Measurements from ENCODE around the gene LRP6. TPM values are rescaled to one million over a fixed set of nuclear protein-coding genes. Genes with fewer than 3 reads are reported as not detected.
"Not testable (repeated sequence)": the region's sequence is repeated elsewhere in the genome, so short reads cannot be mapped to it uniquely, and the experiment has no call there.

Gene LRP6
- total and polyA plus RNA-seq, 4 donors, result 14.7 to 76.8 (median 23.2) TPM

GRCh38 chr12:12315838-12316237, 49.0 kb upstream of the LRP6 start:
- DNase-seq (ENCODE audit: low spot score), result no peak
- H3K9ac ChIP-seq (ENCODE audit: low read depth in 1 of 2, low read length in 2 of 2), result no peak overlapping the region
- TF ChIP-seq GABPA (IDR thresholded peaks at IDR 0.05 in 1 of 2, conservative IDR thresholded peaks at IDR 0.05 in 1 of 2), result no peak
- no peaks in the 10 kb centered on the region for H3K27me3 ChIP-seq (ENCODE audit: control insufficient read depth in 4 of 4, insufficient read depth in 4 of 4, low read length in 3 of 4)
- H3K36me3 ChIP-seq (ENCODE audit: control insufficient read depth in 4 of 4, insufficient read depth in 3 of 4, low read depth in 1 of 4, low read length in 3 of 4), result no peaks in the 10 kb centered on the region
- H3K4me3 ChIP-seq (ENCODE audit: low read depth in 1 of 3, low read length in 3 of 3), result no peak overlapping the region
- peak overlapping the region; percentile 43 to 47 for H3K27ac ChIP-seq (ENCODE audit: low read depth in 1 of 2, low read length in 2 of 2)
- H3K4me1 ChIP-seq (ENCODE audit: control insufficient read depth in 4 of 4, insufficient read depth in 4 of 4, low read length in 3 of 4), result peaks cover 9 to 48% (median 28%) of the 10 kb centered on the region in 4 donors
- H3K9me3 ChIP-seq (ENCODE audit: control insufficient read depth in 4 of 4, low read length in 3 of 4), result no peaks in the 10 kb centered on the region

GRCh38 chr12:12310695-12311094, 43.9 kb upstream of the LRP6 start:
- H3K9me3 ChIP-seq (ENCODE audit: control insufficient read depth in 4 of 4, low read length in 3 of 4); H3K9ac ChIP-seq (ENCODE audit: low read depth in 1 of 2, low read length in 2 of 2); H3K27me3 ChIP-seq (ENCODE audit: control insufficient read depth in 4 of 4, insufficient read depth in 4 of 4, low read length in 3 of 4); H3K36me3 ChIP-seq (ENCODE audit: control insufficient read depth in 4 of 4, insufficient read depth in 3 of 4, low read depth in 1 of 4, low read length in 3 of 4); H3K4me3 ChIP-seq (ENCODE audit: low read depth in 1 of 3, low read length in 3 of 3); DNase-seq (ENCODE audit: low spot score): not testable (repeated sequence)
- H3K27ac ChIP-seq (ENCODE audit: low read depth in 1 of 2, low read length in 2 of 2), result peak overlapping the region; percentile 81 to 82
- peak; percentile 43 to 48 for TF ChIP-seq HNF4A (conservative IDR thresholded peaks at IDR 0.05)
- peak; percentile 32 for TF ChIP-seq SP1 (IDR thresholded peaks at IDR 0.05)
- TF ChIP-seq RXRA (IDR thresholded peaks at IDR 0.05), result peak; percentile 36 to 69
- WGBS, result 58% methylated on average over 10 of the region's 10 CpGs
- H3K4me1 ChIP-seq (ENCODE audit: control insufficient read depth in 4 of 4, insufficient read depth in 4 of 4, low read length in 3 of 4), result peaks cover 4 to 49% (median 21%) of the 10 kb centered on the region in 4 donors

DNA sequence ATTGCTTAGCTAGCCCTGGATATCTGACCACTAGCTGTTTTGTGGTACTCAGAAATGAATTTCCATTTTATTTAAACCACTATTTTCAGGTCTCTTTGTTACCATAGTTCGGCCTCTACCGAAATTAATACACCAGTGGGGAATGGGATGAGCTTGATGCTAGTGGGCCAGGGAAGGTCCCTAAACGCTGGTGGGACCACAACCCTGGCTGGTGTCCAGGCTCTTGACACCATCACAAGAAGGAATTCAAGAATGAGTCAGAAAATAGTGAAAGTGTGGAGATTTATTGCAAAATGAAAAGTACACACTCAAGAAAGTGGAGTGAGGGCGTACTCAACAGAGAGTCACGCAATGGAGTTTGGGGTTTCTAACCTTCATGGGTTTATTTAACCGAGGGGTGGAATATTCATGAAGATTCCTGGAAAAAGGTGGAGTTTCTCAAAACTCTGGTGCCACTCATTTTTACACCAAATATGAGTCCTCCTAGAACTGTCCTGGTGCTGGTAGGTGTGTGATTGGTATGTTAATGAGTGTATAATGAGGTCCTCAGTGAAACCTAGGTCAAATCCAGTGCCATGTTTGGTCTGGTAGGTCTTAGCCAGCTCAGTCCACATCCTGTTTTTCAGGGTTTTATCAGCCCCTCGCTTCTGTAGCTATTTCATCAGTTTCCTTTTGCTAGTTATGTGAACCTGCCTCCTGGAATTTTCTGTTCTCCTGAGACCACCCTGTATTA, 38.9 kb upstream of the LRP6 start:
- peak overlapping the region in 1 of 2 donors; percentile 18 for H3K27ac ChIP-seq (ENCODE audit: low read depth in 1 of 2, low read length in 2 of 2)

More for the DNA sequence above, 38.9 kb upstream of the LRP6 start:
- H3K9ac ChIP-seq (ENCODE audit: low read depth in 1 of 2, low read length in 2 of 2), result no peak overlapping the region
- TF ChIP-seq RXRA (IDR thresholded peaks at IDR 0.05) (no peak), HNF4A (conservative IDR thresholded peaks at IDR 0.05) (no peak), FOXA2 (IDR thresholded peaks at IDR 0.05) (no peak), REST (IDR thresholded peaks at IDR 0.05) (no peak), JUND (IDR thresholded peaks at IDR 0.05) (no peak), ATF3 (IDR thresholded peaks at IDR 0.05) (no peak), SP1 (IDR thresholded peaks at IDR 0.05) (no peak), RAD21 (IDR thresholded peaks at IDR 0.05) (no peak), FOXA1 (IDR thresholded peaks at IDR 0.05) (no peak)
- TF ChIP-seq, protein P1, sequence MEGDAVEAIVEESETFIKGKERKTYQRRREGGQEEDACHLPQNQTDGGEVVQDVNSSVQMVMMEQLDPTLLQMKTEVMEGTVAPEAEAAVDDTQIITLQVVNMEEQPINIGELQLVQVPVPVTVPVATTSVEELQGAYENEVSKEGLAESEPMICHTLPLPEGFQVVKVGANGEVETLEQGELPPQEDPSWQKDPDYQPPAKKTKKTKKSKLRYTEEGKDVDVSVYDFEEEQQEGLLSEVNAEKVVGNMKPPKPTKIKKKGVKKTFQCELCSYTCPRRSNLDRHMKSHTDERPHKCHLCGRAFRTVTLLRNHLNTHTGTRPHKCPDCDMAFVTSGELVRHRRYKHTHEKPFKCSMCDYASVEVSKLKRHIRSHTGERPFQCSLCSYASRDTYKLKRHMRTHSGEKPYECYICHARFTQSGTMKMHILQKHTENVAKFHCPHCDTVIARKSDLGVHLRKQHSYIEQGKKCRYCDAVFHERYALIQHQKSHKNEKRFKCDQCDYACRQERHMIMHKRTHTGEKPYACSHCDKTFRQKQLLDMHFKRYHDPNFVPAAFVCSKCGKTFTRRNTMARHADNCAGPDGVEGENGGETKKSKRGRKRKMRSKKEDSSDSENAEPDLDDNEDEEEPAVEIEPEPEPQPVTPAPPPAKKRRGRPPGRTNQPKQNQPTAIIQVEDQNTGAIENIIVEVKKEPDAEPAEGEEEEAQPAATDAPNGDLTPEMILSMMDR (IDR thresholded peaks at IDR 0.05; ENCODE audit: low read depth, low read length, missing input control), result no peak
- TF ChIP-seq, protein P2, sequence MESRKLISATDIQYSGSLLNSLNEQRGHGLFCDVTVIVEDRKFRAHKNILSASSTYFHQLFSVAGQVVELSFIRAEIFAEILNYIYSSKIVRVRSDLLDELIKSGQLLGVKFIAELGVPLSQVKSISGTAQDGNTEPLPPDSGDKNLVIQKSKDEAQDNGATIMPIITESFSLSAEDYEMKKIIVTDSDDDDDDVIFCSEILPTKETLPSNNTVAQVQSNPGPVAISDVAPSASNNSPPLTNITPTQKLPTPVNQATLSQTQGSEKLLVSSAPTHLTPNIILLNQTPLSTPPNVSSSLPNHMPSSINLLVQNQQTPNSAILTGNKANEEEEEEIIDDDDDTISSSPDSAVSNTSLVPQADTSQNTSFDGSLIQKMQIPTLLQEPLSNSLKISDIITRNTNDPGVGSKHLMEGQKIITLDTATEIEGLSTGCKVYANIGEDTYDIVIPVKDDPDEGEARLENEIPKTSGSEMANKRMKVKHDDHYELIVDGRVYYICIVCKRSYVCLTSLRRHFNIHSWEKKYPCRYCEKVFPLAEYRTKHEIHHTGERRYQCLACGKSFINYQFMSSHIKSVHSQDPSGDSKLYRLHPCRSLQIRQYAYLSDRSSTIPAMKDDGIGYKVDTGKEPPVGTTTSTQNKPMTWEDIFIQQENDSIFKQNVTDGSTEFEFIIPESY (IDR thresholded peaks at IDR 0.05), result no peak
- no peaks in the 10 kb centered on the region for H3K9me3 ChIP-seq (ENCODE audit: control insufficient read depth in 4 of 4, low read length in 3 of 4)
- peaks cover 3 to 30% (median 22%) of the 10 kb centered on the region in 4 donors for H3K4me1 ChIP-seq (ENCODE audit: control insufficient read depth in 4 of 4, insufficient read depth in 4 of 4, low read length in 3 of 4)
- H3K36me3 ChIP-seq (ENCODE audit: control insufficient read depth in 4 of 4, insufficient read depth in 3 of 4, low read depth in 1 of 4, low read length in 3 of 4), result no peaks in the 10 kb centered on the region
- 85% methylated on average over 7 of the region's 7 CpGs for WGBS
- no peak for DNase-seq (ENCODE audit: low spot score)
- H3K4me3 ChIP-seq (ENCODE audit: low read depth in 1 of 3, low read length in 3 of 3), result no peak overlapping the region
- no peaks in the 10 kb centered on the region for H3K27me3 ChIP-seq (ENCODE audit: control insufficient read depth in 4 of 4, insufficient read depth in 4 of 4, low read length in 3 of 4)
